CD4-positive, alpha-beta T cell treated with Interleukin-4 for 1 hour (primary cell): ENCODE measurements around the gene DOCK4.
"Not testable (repeated sequence)": the region's sequence is repeated elsewhere in the genome, so short reads cannot be mapped to it uniquely, and the experiment has no call there.

Experiments
- DNase-seq, 2 donors: peaks; one replicate each; pipeline ENCODE4 v3.0.0-alpha.2; 2020 to 2022

DOCK4 gene

GRCh38 chr7:112206238-112206990 lies at the start of gene DOCK4, which contains the start of gene ZNF277:
DOCK4 (minus strand) TSS chr7:112206399; CDS start chr7:112206138, 261 bp downstream.
ZNF277 (plus strand) TSS chr7:112206695; CDS start chr7:112206717, 22 bp downstream.
- peak; percentile 98 to 99 for DNase-seq

GRCh38 chr7:112255388-112255720 lies 49.2 kb upstream of the DOCK4 start:
- no peak for DNase-seq

- no peak for DNase-seq
Observed at GRCh38 chr7:112254709-112255387, 48.6 kb upstream of the DOCK4 start.

- DNase-seq, result no peak
Observed at GRCh38 chr7:112254156-112254555, 48.0 kb upstream of the DOCK4 start.

- DNase-seq, result no peak
Observed at GRCh38 chr7:112252691-112253090, 46.5 kb upstream of the DOCK4 start.

- DNase-seq, result no peak
Observed at GRCh38 chr7:112252141-112252540, 45.9 kb upstream of the DOCK4 start.

- DNase-seq, result not testable (repeated sequence)
Observed at GRCh38 chr7:112249967-112250366, 43.8 kb upstream of the DOCK4 start.

GRCh38 chr7:112248598-112248997 lies 42.4 kb upstream of the DOCK4 start:
- no peak for DNase-seq

- no peak for DNase-seq
Observed at GRCh38 chr7:112238852-112239610, 32.8 kb upstream of the DOCK4 start.

GRCh38 chr7:112238330-112238729 lies 32.1 kb upstream of the DOCK4 start:
- DNase-seq, result no peak

- no peak for DNase-seq
Observed at GRCh38 chr7:112236597-112236996, 30.4 kb upstream of the DOCK4 start.

- DNase-seq, result no peak
Observed at GRCh38 chr7:112234147-112234546, 27.9 kb upstream of the DOCK4 start.

- DNase-seq, result no peak
Observed at GRCh38 chr7:112233048-112233697, 27.0 kb upstream of the DOCK4 start.

- no peak for DNase-seq
Observed at GRCh38 chr7:112232212-112232978, 26.2 kb upstream of the DOCK4 start.

- no peak for DNase-seq
Observed at GRCh38 chr7:112228632-112229031, 22.4 kb upstream of the DOCK4 start.

GRCh38 chr7:112226701-112227276 lies 20.6 kb upstream of the DOCK4 start:
- no peak for DNase-seq

- no peak for DNase-seq
Observed at GRCh38 chr7:112225006-112225405, 18.8 kb upstream of the DOCK4 start.

GRCh38 chr7:112224186-112224585 lies 18.0 kb upstream of the DOCK4 start:
- no peak for DNase-seq

GRCh38 chr7:112223310-112223709 lies 17.1 kb upstream of the DOCK4 start:
- DNase-seq, result no peak

GRCh38 chr7:112220877-112221434 lies 14.8 kb upstream of the DOCK4 start:
- DNase-seq, result no peak

GRCh38 chr7:112215787-112216186 lies 9.6 kb upstream of the DOCK4 start:
- no peak for DNase-seq

- DNase-seq, result no peak
Observed at GRCh38 chr7:112214883-112215282, 8.7 kb upstream of the DOCK4 start.
